ENCODE measurements around the gene PTPRD. TPM values are rescaled to one million over a fixed set of nuclear protein-coding genes. Genes with fewer than 3 reads are reported as not detected.

Gene PTPRD
- total RNA-seq, 2 experiments from 2014 or later = not detected

DNA sequence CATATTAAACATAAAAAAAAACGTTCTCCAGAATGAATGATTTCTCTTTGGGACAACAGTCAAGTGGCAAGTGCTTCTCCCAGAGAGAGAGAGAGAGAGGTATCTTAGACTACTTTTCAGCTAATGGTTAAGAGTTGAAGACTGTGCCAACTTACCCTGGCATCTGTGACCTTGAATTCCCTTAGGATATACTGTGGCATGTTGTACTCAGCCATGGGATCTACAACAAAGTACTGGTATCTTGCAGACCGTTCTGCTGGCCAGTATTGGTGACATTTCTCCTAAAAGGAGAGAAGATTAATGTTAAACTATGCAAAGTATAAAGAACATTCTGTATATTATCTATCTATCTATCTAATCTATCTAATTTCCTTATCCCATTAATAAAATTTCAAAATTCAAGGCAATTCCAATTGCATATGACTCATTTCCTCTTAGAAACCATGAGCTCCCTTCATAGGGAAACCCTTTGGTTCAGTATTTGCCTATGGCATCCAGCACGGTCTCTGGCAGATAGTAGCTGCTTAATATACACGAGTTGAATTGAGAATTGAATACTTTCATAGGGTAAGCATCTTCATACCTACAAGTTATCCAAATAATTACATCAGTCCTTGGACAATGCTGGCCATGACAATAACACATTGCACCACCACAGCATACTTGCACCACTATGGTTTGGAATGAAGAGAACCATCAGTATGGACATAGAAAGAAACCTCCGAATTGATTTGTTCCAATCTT lies 2273.9 kb downstream of the PTPRD start:
- Mint-ChIP-seq H3K4me3 (no peak overlapping the region), H3K9me3 (no peaks in the 10 kb centered on the region), H3K27me3 (ENCODE audit: low read depth) (no peaks in the 10 kb centered on the region), H3K27ac (no peak overlapping the region), H3K4me1 (ENCODE audit: low read depth) (no peaks in the 10 kb centered on the region), H3K36me3 (ENCODE audit: low read depth) (no peaks in the 10 kb centered on the region)
- intact Hi-C loops (cut with micrococcal nuclease) = no loop called here
- CTCF ChIA-PET = no interaction called here
- no peak for DNase-seq

DNA sequence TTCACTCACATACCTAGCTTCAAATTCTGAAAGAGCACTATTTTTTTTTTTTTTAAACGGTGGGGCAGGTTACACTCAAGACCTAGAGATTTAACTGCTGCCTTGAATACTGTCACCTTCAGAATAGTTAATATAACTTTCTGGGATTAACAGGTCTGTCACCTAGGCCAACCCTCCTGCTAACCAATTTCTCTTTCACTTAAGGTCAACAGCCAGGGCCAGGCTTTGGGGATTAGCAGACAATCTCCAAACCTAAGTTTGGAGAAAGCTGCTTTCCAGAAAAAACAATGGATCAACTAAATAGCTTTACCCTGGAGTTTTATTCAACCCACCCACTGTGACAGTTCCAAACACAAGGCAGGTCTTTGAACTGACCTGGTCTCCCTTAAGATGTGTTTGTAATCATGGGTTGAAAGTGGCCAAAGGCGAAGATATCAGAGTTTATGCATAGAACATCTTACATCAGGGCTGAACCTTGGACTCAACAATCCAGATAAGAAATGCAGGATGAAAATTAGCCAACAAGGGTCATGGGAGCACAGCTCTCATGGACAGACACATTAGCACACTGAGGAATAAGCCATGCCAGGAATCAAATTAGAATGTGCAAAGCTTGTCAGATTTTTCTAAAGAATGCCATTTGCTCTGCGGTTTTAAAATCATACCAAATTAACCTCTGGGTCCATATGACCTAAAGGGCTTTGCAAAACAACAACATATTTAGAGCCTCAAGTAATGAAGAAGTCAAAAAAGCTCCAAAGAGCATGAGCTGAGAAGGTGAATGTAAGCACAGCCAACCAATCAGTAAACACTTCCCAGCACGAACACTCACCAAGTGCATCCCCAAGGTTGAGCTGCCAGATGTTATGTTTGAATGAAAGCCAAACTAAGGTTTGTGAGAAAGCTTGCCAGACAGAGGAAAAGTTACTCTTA lies 2274.7 kb downstream of the PTPRD start:
- Mint-ChIP-seq H3K4me3 (no peak overlapping the region), H3K4me1 (ENCODE audit: low read depth) (no peaks in the 10 kb centered on the region), H3K36me3 (ENCODE audit: low read depth) (no peaks in the 10 kb centered on the region), H3K27me3 (ENCODE audit: low read depth) (no peaks in the 10 kb centered on the region), H3K27ac (no peak overlapping the region), H3K9me3 (no peaks in the 10 kb centered on the region)
- no peak for DNase-seq
- intact Hi-C loops (cut with micrococcal nuclease) = no loop called here
- CTCF ChIA-PET = interaction anchor here (0.6 kb wide), 1 partner anchor 516 kb away, joined by 3 read pairs; no protein-coding TSS in a partner anchor

DNA sequence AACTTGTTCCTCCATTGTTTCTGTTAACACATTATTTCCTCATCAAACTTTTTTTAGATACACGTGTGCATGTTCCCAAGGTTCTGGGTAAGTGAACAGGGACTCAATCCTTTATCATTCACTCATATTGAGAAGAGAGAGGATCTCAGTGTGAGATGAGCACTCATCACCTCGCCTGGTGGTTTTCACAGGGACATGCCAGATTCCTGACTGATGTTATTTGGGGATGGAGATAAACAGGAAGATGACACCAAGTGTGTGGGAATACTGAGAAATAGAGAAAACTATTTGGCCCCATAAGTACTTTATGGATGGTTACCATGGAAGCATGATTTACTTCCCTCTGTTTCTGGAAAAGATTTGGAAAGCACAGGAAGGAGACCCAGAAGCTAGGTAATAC lies 2279.9 kb downstream of the PTPRD start:
- Mint-ChIP-seq H3K9me3 (no peaks in the 10 kb centered on the region), H3K27me3 (ENCODE audit: low read depth) (peaks cover 8% of the 10 kb centered on the region), H3K27ac (no peak overlapping the region), H3K4me1 (ENCODE audit: low read depth) (no peaks in the 10 kb centered on the region), H3K4me3 (no peak overlapping the region), H3K36me3 (ENCODE audit: low read depth) (no peaks in the 10 kb centered on the region)
- intact Hi-C loops (cut with micrococcal nuclease) = no loop called here
- no peak for DNase-seq
- CTCF ChIA-PET = no interaction called here

DNA sequence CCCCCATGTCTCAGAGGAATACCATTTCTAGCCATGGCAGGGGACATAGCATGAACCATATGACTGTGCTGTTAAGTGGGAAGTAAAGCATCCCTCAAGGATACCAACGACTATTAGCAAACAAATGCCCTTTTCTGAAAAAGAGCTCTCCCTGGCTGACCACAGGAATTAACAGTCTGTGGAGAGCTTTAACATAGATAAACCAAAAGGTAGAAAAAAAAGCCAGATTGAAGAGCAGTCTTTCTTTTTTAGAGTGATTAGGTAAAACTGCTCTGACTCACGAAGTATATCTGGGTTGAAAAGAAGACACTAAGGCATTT lies 2280.5 kb downstream of the PTPRD start:
- H3K27ac Mint-ChIP-seq = no peak overlapping the region
- no peaks in the 10 kb centered on the region for H3K9me3 Mint-ChIP-seq
- no peak for DNase-seq
- CTCF ChIA-PET = no interaction called here
- no peaks in the 10 kb centered on the region for H3K4me1 Mint-ChIP-seq (ENCODE audit: low read depth)
- H3K36me3 Mint-ChIP-seq (ENCODE audit: low read depth) = no peaks in the 10 kb centered on the region
- H3K27me3 Mint-ChIP-seq (ENCODE audit: low read depth) = peaks cover 10% of the 10 kb centered on the region
- no peak overlapping the region for H3K4me3 Mint-ChIP-seq
- intact Hi-C loops (cut with micrococcal nuclease) = no loop called here

DNA sequence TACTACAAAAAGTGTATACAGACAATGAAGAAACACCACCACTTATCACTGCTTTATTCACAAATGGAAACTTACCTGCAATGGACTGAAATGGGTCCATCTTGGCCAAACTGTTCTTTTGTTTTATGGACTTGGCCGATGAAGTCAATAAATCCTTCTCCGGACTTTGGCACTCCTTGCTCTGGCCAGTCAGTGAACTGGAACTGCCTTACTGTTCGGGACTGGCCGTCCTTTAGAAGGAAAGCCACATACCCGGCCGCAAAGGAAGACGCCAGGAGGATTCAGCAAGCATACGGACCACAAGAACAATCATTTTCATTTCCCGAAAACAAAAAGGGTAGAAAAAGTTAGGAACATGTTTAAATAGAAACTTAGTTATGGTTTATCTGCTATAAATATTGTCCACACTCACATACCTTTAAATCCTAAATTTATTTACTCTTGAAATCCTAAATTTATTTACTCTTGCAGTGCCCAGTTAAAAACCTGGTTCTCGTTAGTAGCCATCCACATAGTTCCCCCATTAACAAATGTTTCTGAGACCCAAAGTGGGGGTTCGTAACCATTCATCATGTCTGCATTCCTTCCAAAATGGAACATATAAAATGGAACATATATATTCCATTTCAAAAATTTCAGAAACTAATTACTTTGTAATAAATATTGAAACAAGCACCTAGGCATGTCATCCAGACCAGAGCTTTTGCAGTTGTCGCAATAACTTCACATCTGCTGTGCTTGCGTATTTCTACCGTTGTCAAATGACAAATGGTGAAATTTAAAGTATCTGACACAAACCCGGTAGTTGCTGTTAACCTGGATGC lies 2281.1 kb downstream of the PTPRD start:
- H3K9me3 Mint-ChIP-seq = no peaks in the 10 kb centered on the region
- no peaks in the 10 kb centered on the region for H3K4me1 Mint-ChIP-seq (ENCODE audit: low read depth)
- no peaks in the 10 kb centered on the region for H3K36me3 Mint-ChIP-seq (ENCODE audit: low read depth)
- no peak overlapping the region for H3K4me3 Mint-ChIP-seq
- H3K27ac Mint-ChIP-seq = no peak overlapping the region
- H3K27me3 Mint-ChIP-seq (ENCODE audit: low read depth) = peaks cover 12% of the 10 kb centered on the region
- CTCF ChIA-PET = no interaction called here
- DNase-seq = no peak
- intact Hi-C loops (cut with micrococcal nuclease) = no loop called here

DNA sequence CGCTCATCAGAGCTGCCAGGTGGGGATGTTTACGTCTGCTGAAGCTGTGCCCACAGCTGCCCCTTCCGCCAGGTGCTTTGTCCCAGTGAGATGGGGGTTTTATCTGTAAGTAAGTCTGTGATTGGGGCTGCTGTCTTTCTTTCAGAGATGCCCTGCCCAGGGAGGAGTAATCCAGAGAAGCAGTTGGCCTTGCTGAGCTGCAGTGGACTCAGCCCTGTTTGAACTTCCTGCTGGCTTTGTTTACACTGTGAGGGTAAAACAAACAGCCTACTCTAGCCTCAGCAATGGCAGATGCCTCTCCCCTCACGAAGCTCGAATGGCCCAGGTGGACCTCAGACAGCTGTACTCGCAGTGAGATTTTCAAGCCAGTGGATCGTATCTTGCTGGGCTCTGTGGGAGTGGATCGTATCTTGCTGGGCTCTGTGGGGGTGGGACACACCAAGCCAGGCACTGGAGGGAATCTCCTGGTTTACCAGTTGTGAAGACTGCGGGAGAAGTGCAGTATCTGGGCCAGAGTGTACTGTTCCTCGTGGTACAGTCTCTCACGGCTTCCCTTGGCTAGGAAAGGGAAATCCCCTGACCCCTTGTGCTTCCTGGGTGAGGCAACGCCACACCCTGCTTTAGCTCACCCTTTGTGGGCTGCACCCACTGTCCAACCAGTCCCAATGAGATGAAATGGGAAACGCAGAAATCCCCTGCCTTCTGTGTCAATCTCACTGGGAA lies 2283.1 kb downstream of the PTPRD start:
- CTCF ChIA-PET = no interaction called here
- Mint-ChIP-seq H3K4me1 (ENCODE audit: low read depth) (no peaks in the 10 kb centered on the region), H3K27ac (no peak overlapping the region)

DNA sequence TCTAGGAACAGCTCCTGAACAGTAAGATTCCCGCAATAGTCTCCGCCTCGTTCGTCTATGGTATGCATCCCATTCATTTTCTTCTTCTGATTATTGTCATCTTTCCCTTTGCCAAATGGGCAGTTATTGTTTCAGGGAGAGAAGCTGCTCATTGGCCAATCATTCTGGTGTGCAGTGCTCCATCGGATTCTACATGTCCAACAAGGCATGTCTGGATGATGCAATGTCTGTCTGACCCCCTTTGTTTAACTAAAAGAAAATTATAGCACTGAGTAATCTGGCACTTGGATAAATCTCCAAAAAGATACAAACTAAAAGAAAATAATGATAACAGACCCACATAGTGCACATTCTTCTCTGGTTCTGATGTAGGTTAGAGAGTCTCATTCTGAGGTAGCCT lies 2297.6 kb downstream of the PTPRD start:
- Mint-ChIP-seq H3K36me3 (ENCODE audit: low read depth) (no peaks in the 10 kb centered on the region), H3K4me3 (no peak overlapping the region), H3K27ac (no peak overlapping the region), H3K4me1 (ENCODE audit: low read depth) (no peaks in the 10 kb centered on the region), H3K9me3 (no peaks in the 10 kb centered on the region), H3K27me3 (ENCODE audit: low read depth) (peaks cover 6% of the 10 kb centered on the region)
- intact Hi-C loops (cut with micrococcal nuclease) = no loop called here
- CTCF ChIA-PET = no interaction called here
- DNase-seq = no peak

More for the DNA sequence above, 2283.1 kb downstream of the PTPRD start:
- Mint-ChIP-seq H3K36me3 (ENCODE audit: low read depth) (no peaks in the 10 kb centered on the region), H3K4me3 (no peak overlapping the region), H3K9me3 (no peaks in the 10 kb centered on the region), H3K27me3 (ENCODE audit: low read depth) (peaks cover 12% of the 10 kb centered on the region)
- no peak for DNase-seq
- intact Hi-C loops (cut with micrococcal nuclease) = no loop called here

DNA sequence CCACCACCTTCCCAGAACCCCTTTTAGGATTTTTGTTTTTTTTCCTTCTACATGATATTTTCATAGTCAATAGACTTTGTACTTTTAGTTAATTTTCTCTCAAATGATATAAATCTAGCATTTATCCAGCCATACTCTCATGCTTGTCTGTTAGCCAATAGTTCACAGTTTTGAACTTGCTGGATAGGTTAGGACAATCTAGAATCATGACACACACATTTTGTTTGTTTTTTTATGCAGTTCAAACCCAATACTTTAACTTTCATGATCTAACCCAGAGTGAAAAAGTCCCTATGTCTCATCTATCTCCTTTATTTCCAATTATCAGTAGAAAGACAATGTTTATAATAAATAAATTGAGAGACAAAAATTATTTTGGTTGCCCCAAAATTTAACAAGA lies 2303.5 kb downstream of the PTPRD start:
- H3K36me3 Mint-ChIP-seq (ENCODE audit: low read depth) = peaks cover 3% of the 10 kb centered on the region
- CTCF ChIA-PET = no interaction called here

DNA sequence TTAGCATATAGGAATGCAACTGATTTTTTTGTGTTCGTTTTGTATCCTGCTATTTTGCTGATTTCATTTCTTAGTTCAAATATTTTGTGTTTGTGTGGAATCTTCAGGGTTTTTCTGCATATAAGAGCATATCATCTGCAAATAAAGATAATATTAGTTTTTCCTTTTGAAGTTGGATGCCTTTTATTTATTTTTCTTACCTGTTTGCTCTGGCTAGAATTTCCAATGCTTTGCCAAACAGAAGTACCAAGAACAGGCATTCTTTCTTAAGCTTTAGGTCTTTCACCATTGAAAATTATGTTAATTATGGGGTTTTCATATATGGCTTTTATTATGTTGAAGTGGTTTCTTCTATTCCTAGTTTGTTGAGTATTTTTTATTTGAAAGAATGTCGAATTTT lies 2308.1 kb downstream of the PTPRD start:
- no peak for DNase-seq
- H3K27ac Mint-ChIP-seq = no peak overlapping the region
- peaks cover 9% of the 10 kb centered on the region for H3K9me3 Mint-ChIP-seq
- no peaks in the 10 kb centered on the region for H3K4me1 Mint-ChIP-seq (ENCODE audit: low read depth)
- H3K36me3 Mint-ChIP-seq (ENCODE audit: low read depth) = peaks cover 3% of the 10 kb centered on the region
- H3K27me3 Mint-ChIP-seq (ENCODE audit: low read depth) = peaks cover 7% of the 10 kb centered on the region
- no peak overlapping the region for H3K4me3 Mint-ChIP-seq
- intact Hi-C loops (cut with micrococcal nuclease) = no loop called here
- CTCF ChIA-PET = no interaction called here

More for the DNA sequence above, 2303.5 kb downstream of the PTPRD start:
- no peak overlapping the region for H3K27ac Mint-ChIP-seq
- intact Hi-C loops (cut with micrococcal nuclease) = no loop called here
- H3K9me3 Mint-ChIP-seq = peaks cover 9% of the 10 kb centered on the region
- H3K4me1 Mint-ChIP-seq (ENCODE audit: low read depth) = no peaks in the 10 kb centered on the region
- no peak overlapping the region for H3K4me3 Mint-ChIP-seq
- H3K27me3 Mint-ChIP-seq (ENCODE audit: low read depth) = peaks cover 12% of the 10 kb centered on the region
- DNase-seq = no peak

DNA sequence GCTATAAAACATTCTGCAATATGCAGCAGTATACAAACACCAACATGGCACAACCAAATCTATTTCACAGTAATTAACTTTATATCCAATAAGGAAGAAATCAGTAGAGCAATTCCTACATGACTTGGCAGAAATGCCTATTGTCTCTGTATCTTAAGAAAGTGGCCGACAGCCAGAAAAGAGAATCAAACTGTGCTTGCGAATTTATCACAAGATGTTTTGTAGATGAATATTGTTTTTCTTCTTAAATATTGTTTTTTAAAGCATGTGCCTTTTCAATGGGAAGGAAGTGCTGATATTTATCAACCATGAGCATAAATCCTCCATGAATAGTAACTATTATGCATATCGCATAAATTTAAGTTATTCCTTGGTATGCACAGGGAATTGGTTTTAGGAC lies 2311.5 kb downstream of the PTPRD start:
- DNase-seq = no peak
- Mint-ChIP-seq H3K27me3 (ENCODE audit: low read depth) (peaks cover 5% of the 10 kb centered on the region), H3K4me3 (no peak overlapping the region), H3K27ac (no peak overlapping the region), H3K4me1 (ENCODE audit: low read depth) (no peaks in the 10 kb centered on the region), H3K36me3 (ENCODE audit: low read depth) (no peaks in the 10 kb centered on the region), H3K9me3 (peaks cover 4% of the 10 kb centered on the region)
- intact Hi-C loops (cut with micrococcal nuclease) = no loop called here
- CTCF ChIA-PET = no interaction called here

DNA sequence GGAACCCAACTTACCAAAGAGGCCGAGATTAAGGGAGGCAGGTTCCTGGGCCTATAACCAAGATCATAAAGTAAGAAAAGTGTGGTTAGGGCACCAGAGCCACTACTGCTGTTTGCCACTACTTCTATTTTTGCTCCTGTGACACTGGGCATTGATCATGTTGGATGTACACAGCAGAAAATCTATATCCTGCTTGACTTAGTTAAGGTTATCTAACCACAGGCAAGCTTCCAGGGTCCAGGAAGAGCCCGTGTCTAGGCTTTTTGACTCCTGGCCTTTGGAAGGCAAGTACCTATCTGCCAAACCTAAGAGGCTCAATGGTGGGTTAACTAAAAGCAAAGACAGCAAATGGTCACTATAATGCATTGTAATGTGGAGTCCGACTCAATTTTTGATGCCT lies 2315.8 kb downstream of the PTPRD start:
- CTCF ChIA-PET = no interaction called here
- no peak overlapping the region for H3K27ac Mint-ChIP-seq
- H3K36me3 Mint-ChIP-seq (ENCODE audit: low read depth) = no peaks in the 10 kb centered on the region

DNA sequence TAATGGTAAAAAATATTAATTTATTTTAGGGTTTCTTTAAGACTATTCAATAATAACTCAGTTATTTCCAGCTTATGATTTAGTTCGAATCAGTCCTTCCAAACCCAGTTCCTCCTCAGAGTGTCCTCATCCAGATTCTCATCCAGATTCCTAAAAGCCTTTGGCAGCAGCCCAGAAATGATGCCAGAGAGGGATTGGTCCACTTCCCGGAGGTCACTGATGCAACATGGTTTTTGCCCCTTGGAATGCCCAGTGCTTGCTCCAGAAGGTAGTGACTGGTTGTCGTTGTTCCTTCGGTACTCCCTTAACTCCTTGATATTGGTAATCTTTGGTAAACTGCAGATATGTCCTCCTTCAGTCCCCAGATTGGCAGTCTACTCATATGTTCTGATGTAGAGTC lies 2320.1 kb downstream of the PTPRD start:
- intact Hi-C loops (cut with micrococcal nuclease) = no loop called here
- Mint-ChIP-seq H3K27ac (no peak overlapping the region), H3K36me3 (ENCODE audit: low read depth) (no peaks in the 10 kb centered on the region), H3K9me3 (no peaks in the 10 kb centered on the region), H3K4me3 (no peak overlapping the region), H3K27me3 (ENCODE audit: low read depth) (no peaks in the 10 kb centered on the region), H3K4me1 (ENCODE audit: low read depth) (no peaks in the 10 kb centered on the region)
- no peak for DNase-seq
- CTCF ChIA-PET = no interaction called here

More for the DNA sequence above, 2315.8 kb downstream of the PTPRD start:
- no peak for DNase-seq
- intact Hi-C loops (cut with micrococcal nuclease) = no loop called here
- Mint-ChIP-seq H3K27me3 (ENCODE audit: low read depth) (no peaks in the 10 kb centered on the region), H3K4me1 (ENCODE audit: low read depth) (no peaks in the 10 kb centered on the region), H3K4me3 (no peak overlapping the region), H3K9me3 (no peaks in the 10 kb centered on the region)

Data from activated naive CD4-positive, alpha-beta T cell treated with anti-CD3 and anti-CD28 coated beads for 36 hours (primary cell).